Spleen (tissue), 7 donors: Measurements from ENCODE around the gene NXPH4.

ENCODE experiments used
- CTCF ChIP-seq, 11 experiments: fragments of 200-600 bp in 7 of 11; fragments of 450-650 bp in 4 of 11; sonication (generic) in 4 of 11; IDR thresholded peaks in 8 of 11; conservative IDR thresholded peaks in 3 of 11; 1 replicate in 7 of 11; 2 replicates in 4 of 11; pipeline versions ENCODE4 v1.4.0 to v1.8.0; 2016 to 2021; ENCODE audit warnings: antibody characterized with exemption in 11 of 11, inconsistent platforms in 4 of 11, mild to moderate bottlenecking in 1 of 11
- POLR2A ChIP-seq, 3 donors: fragments of 450-650 bp; IDR thresholded peaks; one replicate each; pipeline ENCODE4 v1.5.1; 2017; ENCODE audit warnings: antibody characterized with exemption in 3 of 3, mild to moderate bottlenecking in 1 of 3
- donor health status: DM: no; HTN: no; CAD: no; lungs with moderate emphysema.
- donor health status: DM: no; HTN: no; CAD: no.
- donor health status: DM: no; HTN: no; CAD: no.

- TF ChIP-seq CTCF (IDR thresholded peaks at IDR 0.05 in 8 of 11, conservative IDR thresholded peaks at IDR 0.05 in 3 of 11), result no peak
- TF ChIP-seq POLR2A (IDR thresholded peaks at IDR 0.05), result no peak
These were observed 46.2 kb upstream of the NXPH4 start for GRCh38 chr12:57170408-57170807.
